K562 (cell line): ENCODE data around the gene DDIT3. TPM values are rescaled to one million over a fixed set of nuclear protein-coding genes. Genes with fewer than 3 reads are reported as not detected.
A peak's percentile ranks its signal among the peaks of the same experiment; 100 is the strongest.

Experiments used
- CHD2 ChIP-seq: IDR thresholded peaks from 2 replicates; pipeline ENCODE4 v1.6.1; 2011; ENCODE audit warnings: low read depth, low read length
- CSDE1 ChIP-seq, 2 experiments: fragments of 450-650 bp; IDR thresholded peaks; 2 replicates each; pipeline ENCODE4 v1.6.1; 2016; ENCODE audit warnings: mild to moderate bottlenecking in 1 of 2
- CTCF ChIP-seq, 3 experiments: IDR thresholded peaks in 2 of 3; conservative IDR thresholded peaks in 1 of 3; 2 replicates each; pipeline ENCODE4 v1.5.1; 2011 to 2012; ENCODE audit warnings: low read length in 3 of 3, mild to moderate bottlenecking in 3 of 3, control low read depth in 2 of 3, improper control_type of control experiment in 1 of 3, inconsistent platforms in 1 of 3, low read depth in 1 of 3, mixed read lengths in 1 of 3, moderate library complexity in 1 of 3; ENCODE audit not compliant: insufficient read depth in 2 of 3
- ERF ChIP-seq: fragments of 450-650 bp; formaldehyde crosslinking; IDR thresholded peaks from 2 replicates; pipeline ENCODE4 v1.4.0; 2020; ENCODE audit warnings: mild to moderate bottlenecking, mixed read lengths
- ETV5 ChIP-seq: sonication (generic); formaldehyde crosslinking; IDR thresholded peaks from 2 replicates; pipeline ENCODE4 v1.4.0; 2020; ENCODE audit warnings: low read depth, mild to moderate bottlenecking, missing genetic modification reagents
- GABPB1 ChIP-seq: sonication (generic); formaldehyde crosslinking; IDR thresholded peaks from 2 replicates; pipeline ENCODE4 v1.8.0; 2022; ENCODE audit warnings: mild to moderate bottlenecking, missing genetic modification reagents
- ID3 ChIP-seq, 2 experiments: fragments of 250-450 bp in 1 of 2; fragments of 450-650 bp in 1 of 2; sonication (Bioruptor Pico) in 1 of 2; IDR thresholded peaks; 2 replicates each; pipeline versions ENCODE4 v1.6.1 to v1.8.0; 2016 to 2021; ENCODE audit warnings: mild to moderate bottlenecking in 2 of 2, moderate library complexity in 2 of 2, missing compliant biosample characterization in 1 of 2, missing genetic modification characterization in 1 of 2
- KDM2B ChIP-seq: fragments of 250-450 bp; sonication (Bioruptor Pico); IDR thresholded peaks from 2 replicates; pipeline ENCODE4 v1.8.0; 2021; ENCODE audit warnings: mild to moderate bottlenecking, moderate library complexity
- MCM2 ChIP-seq: fragments of 450-650 bp; IDR thresholded peaks from 2 replicates; pipeline ENCODE4 v1.6.1; 2017; ENCODE audit warnings: low read depth, mild to moderate bottlenecking
- MLLT1 ChIP-seq, 2 experiments: fragments of 450-650 bp; IDR thresholded peaks; 2 replicates each; pipeline ENCODE4 v1.6.1; 2016
- NR4A1 ChIP-seq, 2 experiments: fragments of 250-450 bp in 1 of 2; fragments of 450-650 bp in 1 of 2; sonication (Bioruptor Pico) in 1 of 2; IDR thresholded peaks; 2 replicates each; pipeline versions ENCODE4 v1.4.0 to v1.6.1; 2016 to 2020; ENCODE audit warnings: mild to moderate bottlenecking in 2 of 2, missing compliant biosample characterization in 1 of 2, missing genetic modification characterization in 1 of 2, moderate library complexity in 1 of 2
- PTRF ChIP-seq: fragments of 450-650 bp; IDR thresholded peaks from 2 replicates; pipeline ENCODE4 v1.6.1; 2016; ENCODE audit warnings: mild to moderate bottlenecking, missing genetic modification characterization, missing compliant biosample characterization
- RHOXF2B ChIP-seq: fragments of 250-450 bp; sonication (Bioruptor Pico); conservative IDR thresholded peaks from 2 replicates; pipeline ENCODE4 v1.5.1; 2021
- RNF219 ChIP-seq: fragments of 250-450 bp; sonication (Bioruptor Pico); IDR thresholded peaks from 2 replicates; pipeline ENCODE4 v1.5.0; 2022; ENCODE audit warnings: mild to moderate bottlenecking
- SRSF1 ChIP-seq: fragments of 200-400 bp; formaldehyde crosslinking; IDR thresholded peaks from 2 replicates; pipeline ENCODE4 v1.6.1; 2017; ENCODE audit warnings: mild to moderate bottlenecking, low read depth, low read length, moderate library complexity
- TGIF2 ChIP-seq: sonication (generic); formaldehyde crosslinking; IDR thresholded peaks from 2 replicates; pipeline ENCODE4 v1.8.1; 2022; ENCODE audit warnings: mild to moderate bottlenecking, missing genetic modification reagents, moderate library complexity
- THAP7 ChIP-seq: fragments of 250-450 bp; sonication (Bioruptor Pico); IDR thresholded peaks from 2 replicates; pipeline ENCODE4 v1.5.0; 2021
- ZFP1 ChIP-seq: fragments of 450-650 bp; formaldehyde crosslinking; IDR thresholded peaks from 2 replicates; pipeline ENCODE4 v1.4.0; 2020; ENCODE audit warnings: mild to moderate bottlenecking, mixed read lengths
- ZNF444 ChIP-seq: fragments of 250-450 bp; sonication (Bioruptor Pico); IDR thresholded peaks from 2 replicates; pipeline ENCODE4 v1.4.0; 2020; ENCODE audit warnings: mild to moderate bottlenecking, moderate library complexity
- ZNF785 ChIP-seq: fragments of 250-450 bp; sonication (Bioruptor Pico); IDR thresholded peaks from 2 replicates; pipeline ENCODE4 v1.4.0; 2020; ENCODE audit warnings: mild to moderate bottlenecking
- polyA plus RNA-seq, 8 experiments: library from polyadenylated mRNA; depleted of rRNA in 4 of 8; stranded (reverse) in 5 of 8; unstranded in 3 of 8; fragments of >200 nt; fragmentation: Nextera tagmentation in 2 of 8; fragmentation: Illumina TruSeq in 1 of 8; extraction: Ambion mirVana in 2 of 8; extraction: Trizol in 1 of 8; gene quantifications; 2 replicates each; pipeline versions ENCODE4 v1.2.1 to v1.2.3, GENCODE V29; 2011 to 2014; ENCODE audit warnings: inconsistent platforms in 1 of 8, missing spikeins in 1 of 8
- total RNA-seq, 7 experiments: library from RNA; depleted of rRNA in 6 of 7; stranded (reverse); fragments of >200 nt in 6 of 7; fragmentation: Illumina TruSeq in 2 of 7; extraction: Trizol in 2 of 7; gene quantifications; 2 replicates each; pipeline versions ENCODE4 v1.2.1 to v1.2.3, GENCODE V29; 2011 to 2021; ENCODE audit warnings: low replicate concordance in 1 of 7

DDIT3 gene
- total and polyA plus RNA-seq, 9 of the 15 experiments (the other 6 are each of a cell fraction or from before 2014, with no cell fraction given), result 59.1 to 272 (median 89.9) TPM

- peak; percentile 97 to 98 for TF ChIP-seq MLLT1 (IDR thresholded peaks at IDR 0.05)
- TF ChIP-seq THAP7, result peak; percentile 76; the same call in 1 of the 2 replicates
- 0 out of 2 replicates have a peak, but pooled peaks have one; percentile 34 for TF ChIP-seq RNF219 (CRISPR knock-in tag)
- peak; percentile 63 for TF ChIP-seq CHD2
- peak; percentile 23; the same call in 1 of the 2 replicates for TF ChIP-seq ZNF444 (CRISPR knock-in tag)
- peak; percentile 83; the same call in 1 of the 2 replicates for TF ChIP-seq ERF (CRISPR knock-in tag)
- TF ChIP-seq CSDE1 (IDR thresholded peaks at IDR 0.05), result peak in 1 of 2 experiments; percentile 39; a peak in 1 of 4 replicates
- TF ChIP-seq ZNF785, result no peak
- no peak for TF ChIP-seq KDM2B
- peak; percentile 68; the same call in 1 of the 2 replicates for TF ChIP-seq GABPB1 (CRISPR knock-in tag)
- peak; percentile 75; the same call in 1 of the 2 replicates for TF ChIP-seq TGIF2 (CRISPR knock-in tag)
- TF ChIP-seq ID3 (CRISPR knock-in tag; IDR thresholded peaks at IDR 0.05), result peak; percentile 37; the same call in 1 of the 2 replicates
- TF ChIP-seq ID3 (tag; IDR thresholded peaks at IDR 0.05), result no peak
- no peak for TF ChIP-seq SRSF1
- no peak for TF ChIP-seq MCM2
- 0 out of 6 replicates have a peak, but pooled peaks of 1 of the 3 experiments have one; percentile 1 for TF ChIP-seq CTCF (IDR thresholded peaks at IDR 0.05 in 2 of 3, conservative IDR thresholded peaks at IDR 0.05 in 1 of 3; ENCODE audit: insufficient read depth in 2 of 3, low read depth in 1 of 3, low read length in 3 of 3)
- TF ChIP-seq PTRF (tag), result no peak
- 0 out of 2 replicates have a peak, but pooled peaks have one; percentile 44 for TF ChIP-seq NR4A1 (CRISPR knock-in tag; IDR thresholded peaks at IDR 0.05)
- no peak; the same call in 1 of the 2 replicates for TF ChIP-seq NR4A1 (tag; IDR thresholded peaks at IDR 0.05)
- no peak for TF ChIP-seq ETV5
- no peak for TF ChIP-seq RHOXF2B (CRISPR knock-in tag)
- no peak for TF ChIP-seq ZFP1 (CRISPR knock-in tag)
These were observed at the start of gene DDIT3 (continued) for GRCh38 chr12:57520053-57520818.
